Keratinocyte (primary cell): ENCODE measurements around the gene ZEB2. TPM values are rescaled to one million over a fixed set of nuclear protein-coding genes. Genes with fewer than 3 reads are reported as not detected.

Experiments
- DNase-seq: peaks from one replicate; pipeline ENCODE4 v3.0.0-alpha.2; 2011; ENCODE audit warnings: low read depth, missing footprints, low spot score
- FAIRE-seq: peaks from 2 replicates; lab custom pipeline; 2011; peaks lifted over from hg19 to GRCh38; lab: Jason Lieb, UNC
- H2AFZ ChIP-seq: 2 replicates; pipeline ENCODE4 v1.6.0; 2012; ENCODE audit warnings: low read length, control low read depth, inconsistent platforms; ENCODE audit not compliant: control insufficient read depth
- H3K27ac ChIP-seq: 2 replicates; pipeline ENCODE4 v1.5.1; 2011; ENCODE audit warnings: low read length; ENCODE audit not compliant: control insufficient read depth, insufficient read depth
- H3K27me3 ChIP-seq: 3 replicates; pipeline ENCODE4 v1.6.0; 2011; ENCODE audit warnings: low read length; ENCODE audit not compliant: control insufficient read depth, insufficient read depth; ENCODE audit errors: extremely low read depth
- H3K36me3 ChIP-seq, 2 experiments: 2 replicates in 1 of 2; 3 replicates in 1 of 2; pipeline ENCODE4 v1.5.1; 2011; ENCODE audit warnings: low read length in 2 of 2, mild to moderate bottlenecking in 1 of 2; ENCODE audit not compliant: control insufficient read depth in 2 of 2, insufficient read depth in 2 of 2; ENCODE audit errors: extremely low read depth in 1 of 2
- H3K4me1 ChIP-seq: 3 replicates; pipeline ENCODE4 v1.5.1; 2011; ENCODE audit warnings: low read length; ENCODE audit not compliant: control insufficient read depth, insufficient read depth; ENCODE audit errors: extremely low read depth
- H3K4me2 ChIP-seq: 3 replicates; pipeline ENCODE4 v1.6.0; 2011; ENCODE audit warnings: low read depth, low read length; ENCODE audit not compliant: control insufficient read depth, insufficient read depth; ENCODE audit errors: extremely low read depth
- H3K4me3 ChIP-seq, 3 experiments: fragments of 200-600 bp in 1 of 3; sonication (generic) in 1 of 3; 2 replicates in 2 of 3; 3 replicates in 1 of 3; pipeline ENCODE4 v1.5.1; 2011 to 2016; ENCODE audit warnings: low read length in 3 of 3, mild to moderate bottlenecking in 3 of 3, control low read depth in 2 of 3, inconsistent platforms in 1 of 3, low read depth in 1 of 3, mixed read lengths in 1 of 3, mixed run types in 1 of 3, moderate library complexity in 1 of 3; ENCODE audit not compliant: control insufficient read depth in 2 of 3, insufficient read depth in 2 of 3; ENCODE audit errors: extremely low read depth in 1 of 3
- H3K79me2 ChIP-seq: 2 replicates; pipeline ENCODE4 v1.6.0; 2012; ENCODE audit warnings: low read length; ENCODE audit not compliant: control insufficient read depth, insufficient read depth
- H3K9ac ChIP-seq: 3 replicates; pipeline ENCODE4 v1.6.0; 2011; ENCODE audit warnings: low read length; ENCODE audit not compliant: control insufficient read depth, insufficient read depth; ENCODE audit errors: extremely low read depth
- H3K9me1 ChIP-seq: 3 replicates; pipeline ENCODE4 v1.6.0; 2011; ENCODE audit warnings: low read length; ENCODE audit not compliant: control insufficient read depth, insufficient read depth; ENCODE audit errors: extremely low read depth
- H3K9me3 ChIP-seq: 2 replicates; pipeline ENCODE4 v1.5.1; 2012; ENCODE audit warnings: low read depth, low read length; ENCODE audit not compliant: control insufficient read depth
- H4K20me1 ChIP-seq: 3 replicates; pipeline ENCODE4 v1.6.0; 2011; ENCODE audit warnings: low read length; ENCODE audit not compliant: control insufficient read depth, insufficient read depth; ENCODE audit errors: extremely low read depth
- CTCF ChIP-seq, 3 experiments: IDR thresholded peaks in 1 of 3; conservative IDR thresholded peaks in 1 of 3; optimal IDR thresholded peaks in 1 of 3; 2 replicates in 2 of 3; 3 replicates in 1 of 3; pipeline versions ENCODE3 to v1.5.1; 2011; ENCODE audit warnings: low read length in 3 of 3, mild to moderate bottlenecking in 3 of 3, moderate library complexity in 2 of 3, control low read depth in 1 of 3, inconsistent platforms in 1 of 3; ENCODE audit not compliant: insufficient read depth in 2 of 3; ENCODE audit errors: extremely low read depth in 1 of 3
- EZH2 ChIP-seq: IDR thresholded peaks from one replicate; pipeline ENCODE4 v1.6.1; 2012; ENCODE audit warnings: inconsistent platforms, mild to moderate bottlenecking, low read length, moderate library complexity
- dilution Hi-C: fragments of 300-500 bp; cut with MboI; formaldehyde crosslinking; loops from one replicate; pipeline ENCODE4 v1.7.0; 2020; ENCODE audit warnings: low sequenced_read_pairs; ENCODE audit not compliant: extremely low pct_ligation_motif_present
- polyA plus RNA-seq, 5 experiments: library from polyadenylated mRNA; depleted of rRNA in 3 of 5; stranded (reverse) in 3 of 5; stranded (forward) in 1 of 5; unstranded in 1 of 5; fragments of >200 nt; gene quantifications; 1 replicate in 1 of 5; 2 replicates in 3 of 5; 3 replicates in 1 of 5; pipeline versions ENCODE4 v1.2.1 to v1.2.3, GENCODE V29; 2011 to 2012; ENCODE audit warnings: missing spikeins in 2 of 5, low read depth in 1 of 5, low replicate concordance in 1 of 5

ZEB2 gene
- polyA plus RNA-seq, 1 donor (not counting 4 experiments of a cell fraction or from before 2014, with no cell fraction given), result 0.12 TPM

- Histone ChIP-seq H2AFZ (no peak overlapping the region), H4K20me1 (no peaks in the 10 kb centered on the region), H3K27ac (no peak overlapping the region), H3K36me3 (no peaks in the 10 kb centered on the region), H3K4me2 (no peak overlapping the region), H3K9me3 (no peaks in the 10 kb centered on the region), H3K79me2 (no peaks in the 10 kb centered on the region), H3K4me1 (no peaks in the 10 kb centered on the region), H3K9me1 (no peaks in the 10 kb centered on the region), H3K4me3 (no peak overlapping the region), H3K9ac (no peak overlapping the region), H3K27me3 (no peaks in the 10 kb centered on the region)
- FAIRE-seq (no peak), DNase-seq (no peak)
- dilution Hi-C loops, result no loop called here
- TF ChIP-seq EZH2, result no peak
- TF ChIP-seq CTCF (optimal IDR thresholded peaks at IDR 0.05 in 1 of 3, IDR thresholded peaks at IDR 0.05 in 1 of 3, conservative IDR thresholded peaks at IDR 0.05 in 1 of 3; ENCODE audit: extremely low read depth in 1 of 3, insufficient read depth in 2 of 3, low read length in 3 of 3), result no peak
These were observed 38.8 kb downstream of the ZEB2 start for GRCh38 chr2:144481109-144481508.

GRCh38 chr2:144480285-144480684 lies 39.6 kb downstream of the ZEB2 start:
- dilution Hi-C loops, result no loop called here
- FAIRE-seq, result no peak

GRCh38 chr2:144479659-144480058 lies 40.3 kb downstream of the ZEB2 start:
- TF ChIP-seq CTCF (optimal IDR thresholded peaks at IDR 0.05 in 1 of 3, IDR thresholded peaks at IDR 0.05 in 1 of 3, conservative IDR thresholded peaks at IDR 0.05 in 1 of 3; ENCODE audit: extremely low read depth in 1 of 3, insufficient read depth in 2 of 3, low read length in 3 of 3), result no peak
- TF ChIP-seq EZH2, result no peak
- no peak overlapping the region for H2AFZ ChIP-seq
- no peaks in the 10 kb centered on the region for H3K79me2 ChIP-seq
- no peaks in the 10 kb centered on the region for H3K36me3 ChIP-seq
- no peak overlapping the region for H3K4me2 ChIP-seq
- FAIRE-seq, result no peak
- no peak overlapping the region for H3K27ac ChIP-seq
- dilution Hi-C loops, result no loop called here
- H3K9me3 ChIP-seq, result no peaks in the 10 kb centered on the region
- H4K20me1 ChIP-seq, result no peaks in the 10 kb centered on the region
- H3K27me3 ChIP-seq, result no peaks in the 10 kb centered on the region
- H3K4me1 ChIP-seq, result no peaks in the 10 kb centered on the region
- DNase-seq, result no peak
- H3K9me1 ChIP-seq, result no peaks in the 10 kb centered on the region
- H3K9ac ChIP-seq, result no peak overlapping the region
- no peak overlapping the region for H3K4me3 ChIP-seq

More at GRCh38 chr2:144480285-144480684, 39.6 kb downstream of the ZEB2 start:
- Histone ChIP-seq H3K9ac (no peak overlapping the region), H2AFZ (no peak overlapping the region), H3K27ac (no peak overlapping the region), H3K27me3 (no peaks in the 10 kb centered on the region), H3K4me1 (no peaks in the 10 kb centered on the region), H3K9me1 (no peaks in the 10 kb centered on the region), H3K4me2 (no peak overlapping the region), H4K20me1 (no peaks in the 10 kb centered on the region), H3K9me3 (no peaks in the 10 kb centered on the region), H3K4me3 (no peak overlapping the region), H3K79me2 (no peaks in the 10 kb centered on the region), H3K36me3 (no peaks in the 10 kb centered on the region)
- no peak for TF ChIP-seq EZH2
- DNase-seq, result no peak
